ENCODE results near the gene MAN2B2.

GRCh38 chr4:6584865-6585264, 9.9 kb downstream of the MAN2B2 start:
- no peak for TF ChIP-seq CTCF (IDR thresholded peaks at IDR 0.05 in 8 of 11, conservative IDR thresholded peaks at IDR 0.05 in 3 of 11)
- TF ChIP-seq POLR2A (IDR thresholded peaks at IDR 0.05), result no peak
- no peak for TF ChIP-seq POLR2AphosphoS5 (IDR thresholded peaks at IDR 0.05)
